ENCODE measurements around the gene TCN2. TPM values are rescaled to one million over a fixed set of nuclear protein-coding genes. Genes with fewer than 3 reads are reported as not detected.

The TCN2 gene
- total and polyA plus RNA-seq, 5 donors from 2014 or later = 0.23 to 1.7 (median 0.85) TPM

DNA sequence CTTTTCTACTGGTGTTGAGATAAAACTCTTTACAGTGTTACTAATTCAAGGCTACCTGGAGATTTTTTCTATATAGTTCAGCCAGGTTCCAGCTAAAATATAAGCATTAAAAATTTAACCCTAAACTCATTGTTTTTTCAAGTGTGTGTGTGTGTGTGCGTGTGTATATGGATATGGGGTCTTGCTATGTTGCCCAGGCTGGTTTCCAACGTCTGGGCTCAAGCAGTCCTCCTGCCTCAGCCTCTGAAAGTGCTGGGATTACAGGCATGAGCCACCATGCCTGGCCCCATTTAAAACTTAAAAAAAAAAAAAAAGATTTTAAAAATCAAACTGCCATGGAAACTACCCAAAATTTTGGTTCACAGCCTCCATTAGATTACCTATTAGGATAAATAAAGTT is 10.8 kb upstream of the TCN2 start:
- H3K4me1 ChIP-seq (ENCODE audit: control insufficient read depth, insufficient read depth, low read length, poor library complexity, severe bottlenecking) = peaks cover 7% of the 10 kb centered on the region
- no peaks in the 10 kb centered on the region for H3K27me3 ChIP-seq (ENCODE audit: control insufficient read depth, insufficient read depth, low read length)
- H3K9me3 Mint-ChIP-seq = peaks cover 0 to 2% (median 0%) of the 10 kb centered on the region in 7 donors
- no peak overlapping the region for H3K27ac ChIP-seq (ENCODE audit: insufficient read depth, low read length, poor library complexity, severe bottlenecking)
- ATAC-seq (ENCODE audit: low read depth in 2 of 2) (no peak), DNase-seq (no peak)
- H3K9me3 ChIP-seq (ENCODE audit: control insufficient read depth in 2 of 2, low read length in 2 of 2) = no peaks in the 10 kb centered on the region
- no peaks in the 10 kb centered on the region for H3K36me3 ChIP-seq (ENCODE audit: control insufficient read depth, insufficient read depth, low read length)
- no peak overlapping the region for H3K27ac Mint-ChIP-seq
- H3K36me3 Mint-ChIP-seq = no peaks in the 10 kb centered on the region
- no peak overlapping the region for H3K4me3 ChIP-seq (ENCODE audit: low read depth, low read length)
- no peaks in the 10 kb centered on the region for H3K4me1 Mint-ChIP-seq
- H3K4me3 Mint-ChIP-seq = no peak overlapping the region
- peaks cover 21% of the 10 kb centered on the region for H3K27me3 Mint-ChIP-seq

GRCh38 chr22:30596886-30597285 is 10.1 kb upstream of the TCN2 start:
- H3K27me3 Mint-ChIP-seq = peaks cover 23% of the 10 kb centered on the region
- no peak overlapping the region for H3K4me3 Mint-ChIP-seq
- Histone ChIP-seq H3K4me1 (ENCODE audit: control insufficient read depth, insufficient read depth, low read length, poor library complexity, severe bottlenecking) (no peaks in the 10 kb centered on the region), H3K9me3 (ENCODE audit: control insufficient read depth in 2 of 2, low read length in 2 of 2) (no peaks in the 10 kb centered on the region), H3K27ac (ENCODE audit: insufficient read depth, low read length, poor library complexity, severe bottlenecking) (no peak overlapping the region), H3K4me3 (ENCODE audit: low read depth, low read length) (no peak overlapping the region), H3K27me3 (ENCODE audit: control insufficient read depth, insufficient read depth, low read length) (no peaks in the 10 kb centered on the region), H3K36me3 (ENCODE audit: control insufficient read depth, insufficient read depth, low read length) (no peaks in the 10 kb centered on the region)
- no peaks in the 10 kb centered on the region for H3K36me3 Mint-ChIP-seq
- peaks cover 0 to 2% (median 0%) of the 10 kb centered on the region in 7 donors for H3K9me3 Mint-ChIP-seq
- no peak overlapping the region for H3K27ac Mint-ChIP-seq
- ATAC-seq (ENCODE audit: low read depth in 2 of 2) (no peak), DNase-seq (no peak)
- peaks cover 0 to under 1% (median 0%) of the 10 kb centered on the region in 4 donors for H3K4me1 Mint-ChIP-seq

GRCh38 chr22:30598986-30599385 is 8.0 kb upstream of the TCN2 start:
- H3K27me3 ChIP-seq (ENCODE audit: control insufficient read depth, insufficient read depth, low read length) = no peaks in the 10 kb centered on the region
- no peak for DNase-seq
- Mint-ChIP-seq H3K36me3 (no peaks in the 10 kb centered on the region), H3K4me1 (peaks cover 0 to 2% (median 0%) of the 10 kb centered on the region in 4 donors), H3K27ac (no peak overlapping the region), H3K9me3 (peaks cover 0 to 2% (median 0%) of the 10 kb centered on the region in 7 donors), H3K4me3 (no peak overlapping the region), H3K27me3 (peaks cover 17% of the 10 kb centered on the region)
- no peaks in the 10 kb centered on the region for H3K4me1 ChIP-seq (ENCODE audit: control insufficient read depth, insufficient read depth, low read length, poor library complexity, severe bottlenecking)
- ATAC-seq (ENCODE audit: low read depth in 2 of 2) = no peak
- no peaks in the 10 kb centered on the region for H3K36me3 ChIP-seq (ENCODE audit: control insufficient read depth, insufficient read depth, low read length)
- H3K4me3 ChIP-seq (ENCODE audit: low read depth, low read length) = no peak overlapping the region
- H3K27ac ChIP-seq (ENCODE audit: insufficient read depth, low read length, poor library complexity, severe bottlenecking) = no peak overlapping the region
- H3K9me3 ChIP-seq (ENCODE audit: control insufficient read depth in 2 of 2, low read length in 2 of 2) = no peaks in the 10 kb centered on the region

- peaks cover 0 to 8% (median 4%) of the 10 kb centered on the region in 4 donors for H3K4me1 Mint-ChIP-seq
- Histone ChIP-seq H3K4me1 (ENCODE audit: control insufficient read depth, insufficient read depth, low read length, poor library complexity, severe bottlenecking) (peaks cover 4% of the 10 kb centered on the region), H3K27me3 (ENCODE audit: control insufficient read depth, insufficient read depth, low read length) (no peaks in the 10 kb centered on the region), H3K27ac (ENCODE audit: insufficient read depth, low read length, poor library complexity, severe bottlenecking) (no peak overlapping the region), H3K36me3 (ENCODE audit: control insufficient read depth, insufficient read depth, low read length) (no peaks in the 10 kb centered on the region), H3K4me3 (ENCODE audit: low read depth, low read length) (no peak overlapping the region), H3K9me3 (ENCODE audit: control insufficient read depth in 2 of 2, low read length in 2 of 2) (no peaks in the 10 kb centered on the region)
- H3K9me3 Mint-ChIP-seq = peaks cover 0 to 2% (median 0%) of the 10 kb centered on the region in 7 donors
- peaks cover 11% of the 10 kb centered on the region for H3K27me3 Mint-ChIP-seq
- H3K4me3 Mint-ChIP-seq = no peak overlapping the region
- no peak for ATAC-seq (ENCODE audit: low read depth in 2 of 2)
- H3K27ac Mint-ChIP-seq = no peak overlapping the region
- H3K36me3 Mint-ChIP-seq = no peaks in the 10 kb centered on the region
- DNase-seq = no peak
These were observed 6.1 kb upstream of the TCN2 start for GRCh38 chr22:30600921-30601320.

- H3K27me3 ChIP-seq (ENCODE audit: control insufficient read depth, insufficient read depth, low read length) = no peaks in the 10 kb centered on the region
- no peak overlapping the region for H3K27ac ChIP-seq (ENCODE audit: insufficient read depth, low read length, poor library complexity, severe bottlenecking)
- Mint-ChIP-seq H3K9me3 (peaks cover 0 to 2% (median 0%) of the 10 kb centered on the region in 7 donors), H3K4me3 (no peak overlapping the region), H3K4me1 (peaks cover 0 to 13% (median 4%) of the 10 kb centered on the region in 4 donors), H3K36me3 (no peaks in the 10 kb centered on the region), H3K27ac (no peak overlapping the region), H3K27me3 (peaks cover 9% of the 10 kb centered on the region)
- H3K36me3 ChIP-seq (ENCODE audit: control insufficient read depth, insufficient read depth, low read length) = no peaks in the 10 kb centered on the region
- no peak overlapping the region for H3K4me3 ChIP-seq (ENCODE audit: low read depth, low read length)
- no peaks in the 10 kb centered on the region for H3K9me3 ChIP-seq (ENCODE audit: control insufficient read depth in 2 of 2, low read length in 2 of 2)
- DNase-seq (no peak), ATAC-seq (ENCODE audit: low read depth in 2 of 2) (no peak)
- H3K4me1 ChIP-seq (ENCODE audit: control insufficient read depth, insufficient read depth, low read length, poor library complexity, severe bottlenecking) = peaks cover 8% of the 10 kb centered on the region
These were observed 5.5 kb upstream of the TCN2 start for GRCh38 chr22:30601464-30601863.

- peaks cover 13% of the 10 kb centered on the region for H3K27me3 Mint-ChIP-seq
- H3K4me1 Mint-ChIP-seq = peaks cover 0 to 17% (median 6%) of the 10 kb centered on the region in 4 donors
- H3K4me1 ChIP-seq (ENCODE audit: control insufficient read depth, insufficient read depth, low read length, poor library complexity, severe bottlenecking) = peaks cover 14% of the 10 kb centered on the region
- no peaks in the 10 kb centered on the region for H3K36me3 Mint-ChIP-seq
- no peak overlapping the region for H3K4me3 ChIP-seq (ENCODE audit: low read depth, low read length)
- no peaks in the 10 kb centered on the region for H3K9me3 ChIP-seq (ENCODE audit: control insufficient read depth in 2 of 2, low read length in 2 of 2)
- H3K27ac ChIP-seq (ENCODE audit: insufficient read depth, low read length, poor library complexity, severe bottlenecking) = no peak overlapping the region
- DNase-seq = peak in 2 of 3 donors; percentile 26 to 55
- H3K27ac Mint-ChIP-seq = no peak overlapping the region
- no peaks in the 10 kb centered on the region for H3K27me3 ChIP-seq (ENCODE audit: control insufficient read depth, insufficient read depth, low read length)
- peaks cover 0 to under 1% (median 0%) of the 10 kb centered on the region in 7 donors for H3K9me3 Mint-ChIP-seq
- no peak overlapping the region for H3K4me3 Mint-ChIP-seq
- peak in 1 of 2 donors; percentile 38 for ATAC-seq (ENCODE audit: low read depth in 2 of 2)
- H3K36me3 ChIP-seq (ENCODE audit: control insufficient read depth, insufficient read depth, low read length) = no peaks in the 10 kb centered on the region
These were observed 4.9 kb upstream of the TCN2 start for GRCh38 chr22:30602049-30602448.

DNA sequence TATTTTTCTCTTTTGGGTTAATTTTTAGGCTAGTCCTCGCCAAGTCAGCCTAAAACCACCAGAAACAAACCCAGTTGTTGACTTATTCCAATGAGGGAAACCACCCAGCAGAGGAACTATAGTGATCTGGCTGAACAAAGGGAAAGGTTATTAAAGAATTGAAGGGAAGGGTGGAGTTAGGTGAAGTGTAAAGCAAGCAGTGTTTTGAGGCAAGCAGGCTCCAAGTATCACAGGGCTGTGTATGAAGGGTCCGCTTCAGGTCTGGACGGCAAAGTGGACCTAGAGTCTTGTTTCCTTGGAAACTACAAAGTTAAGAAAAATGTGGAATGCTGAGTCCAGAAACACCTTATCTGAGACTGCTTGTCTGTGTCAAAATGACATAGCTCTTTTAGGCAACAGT is 3.2 kb upstream of the TCN2 start:
- Mint-ChIP-seq H3K27me3 (peaks cover 13% of the 10 kb centered on the region), H3K9me3 (no peaks in the 10 kb centered on the region)

DNA sequence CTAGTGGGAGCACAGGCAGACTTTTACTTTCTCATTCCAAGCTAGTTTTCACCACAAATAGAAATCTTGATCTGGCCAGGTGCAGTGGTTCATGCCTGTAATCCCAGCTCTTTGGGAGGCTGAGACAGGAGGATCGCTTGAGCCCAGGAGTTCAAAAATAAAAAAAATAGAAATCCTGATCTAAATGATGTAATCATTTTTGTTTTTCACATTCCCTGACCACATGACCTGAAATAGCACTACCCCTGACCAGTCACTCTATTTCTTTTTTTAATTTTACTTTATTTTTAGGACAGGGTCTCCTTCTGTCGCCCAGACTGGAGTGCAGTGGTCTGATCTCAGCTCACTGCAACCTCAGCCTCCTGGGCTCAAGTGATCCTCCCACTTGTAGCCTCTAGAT is 2.3 kb upstream of the TCN2 start:
- no peak for DNase-seq
- Histone ChIP-seq H3K4me1 (ENCODE audit: control insufficient read depth, insufficient read depth, low read length, poor library complexity, severe bottlenecking) (peaks cover 20% of the 10 kb centered on the region), H3K27me3 (ENCODE audit: control insufficient read depth, insufficient read depth, low read length) (no peaks in the 10 kb centered on the region), H3K27ac (ENCODE audit: insufficient read depth, low read length, poor library complexity, severe bottlenecking) (no peak overlapping the region), H3K4me3 (ENCODE audit: low read depth, low read length) (no peak overlapping the region), H3K36me3 (ENCODE audit: control insufficient read depth, insufficient read depth, low read length) (no peaks in the 10 kb centered on the region), H3K9me3 (ENCODE audit: control insufficient read depth in 2 of 2, low read length in 2 of 2) (no peaks in the 10 kb centered on the region)
- H3K9me3 Mint-ChIP-seq = no peaks in the 10 kb centered on the region
- peaks cover 0 to 31% (median 13%) of the 10 kb centered on the region in 4 donors for H3K4me1 Mint-ChIP-seq
- peaks cover 21% of the 10 kb centered on the region for H3K27me3 Mint-ChIP-seq
- no peaks in the 10 kb centered on the region for H3K36me3 Mint-ChIP-seq
- no peak overlapping the region for H3K27ac Mint-ChIP-seq
- ATAC-seq (ENCODE audit: low read depth in 2 of 2) = no peak
- no peak overlapping the region for H3K4me3 Mint-ChIP-seq

More for the DNA sequence above, 3.2 kb upstream of the TCN2 start:
- Mint-ChIP-seq H3K36me3 (no peaks in the 10 kb centered on the region), H3K4me3 (peak overlapping the region in 2 of 4 donors; percentile 16 to 59), H3K27ac (no peak overlapping the region), H3K4me1 (peaks cover 0 to 26% (median 10%) of the 10 kb centered on the region in 4 donors)
- no peak for DNase-seq
- peaks cover 20% of the 10 kb centered on the region for H3K4me1 ChIP-seq (ENCODE audit: control insufficient read depth, insufficient read depth, low read length, poor library complexity, severe bottlenecking)
- H3K27ac ChIP-seq (ENCODE audit: insufficient read depth, low read length, poor library complexity, severe bottlenecking) = no peak overlapping the region
- no peaks in the 10 kb centered on the region for H3K9me3 ChIP-seq (ENCODE audit: control insufficient read depth in 2 of 2, low read length in 2 of 2)
- no peaks in the 10 kb centered on the region for H3K36me3 ChIP-seq (ENCODE audit: control insufficient read depth, insufficient read depth, low read length)
- H3K27me3 ChIP-seq (ENCODE audit: control insufficient read depth, insufficient read depth, low read length) = no peaks in the 10 kb centered on the region
- no peak overlapping the region for H3K4me3 ChIP-seq (ENCODE audit: low read depth, low read length)
- ATAC-seq (ENCODE audit: low read depth in 2 of 2) = no peak

All from CD4-positive, CD25-positive, alpha-beta regulatory T cell (primary cell).